HG02840 (cell line): ENCODE measurements around the gene URGCP.

Experiments
- ATAC-seq: cut with Tn5 transposase; IDR thresholded peaks from one replicate; pipeline ENCODE4 v1.9.1; 2021; ENCODE audit warnings: mild to moderate bottlenecking, moderate library complexity, moderate number of reproducible peaks; ENCODE audit not compliant: unreplicated experiment, low FRiP score

The URGCP gene

GRCh38 chr7:43906331-43907010 is at the start of gene URGCP:
URGCP (minus strand) TSS chr7:43906596; CDS start chr7:43906575, 21 bp downstream.
- ATAC-seq = peak; percentile 65

GRCh38 chr7:43956027-43956426 is 49.6 kb upstream of the URGCP start:
- no peak for ATAC-seq

- no peak for ATAC-seq
These were observed 48.3 kb upstream of the URGCP start for GRCh38 chr7:43954524-43955228.

DNA sequence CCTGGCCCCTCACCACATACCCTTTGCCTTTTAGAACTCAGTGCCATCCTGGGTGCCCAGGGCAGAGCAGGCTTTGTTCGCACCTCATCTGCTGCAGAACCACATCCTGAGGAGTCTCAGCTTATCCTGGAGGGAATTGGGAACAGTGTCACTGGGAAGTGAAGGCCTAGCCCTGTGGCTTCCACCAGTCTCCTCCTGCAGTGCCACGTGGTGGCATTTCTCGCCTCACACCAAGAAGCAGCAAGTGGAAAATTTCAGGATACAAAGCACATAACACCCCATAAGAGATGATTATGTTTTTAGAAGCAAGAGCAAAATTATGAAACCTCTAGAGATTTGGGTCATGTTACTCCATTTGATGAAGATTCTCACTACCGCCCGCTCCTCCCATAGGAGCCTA is 46.7 kb upstream of the URGCP start:
- ATAC-seq = no peak

GRCh38 chr7:43952028-43952427 is 45.6 kb upstream of the URGCP start:
- ATAC-seq = no peak

GRCh38 chr7:43944286-43944685 is 37.9 kb upstream of the URGCP start:
- ATAC-seq = no peak

- ATAC-seq = no peak
These were observed 37.2 kb upstream of the URGCP start for GRCh38 chr7:43943417-43944187.

GRCh38 chr7:43942997-43943396 is 36.6 kb upstream of the URGCP start:
- no peak for ATAC-seq

GRCh38 chr7:43942250-43942649 is 35.9 kb upstream of the URGCP start:
- no peak for ATAC-seq

DNA sequence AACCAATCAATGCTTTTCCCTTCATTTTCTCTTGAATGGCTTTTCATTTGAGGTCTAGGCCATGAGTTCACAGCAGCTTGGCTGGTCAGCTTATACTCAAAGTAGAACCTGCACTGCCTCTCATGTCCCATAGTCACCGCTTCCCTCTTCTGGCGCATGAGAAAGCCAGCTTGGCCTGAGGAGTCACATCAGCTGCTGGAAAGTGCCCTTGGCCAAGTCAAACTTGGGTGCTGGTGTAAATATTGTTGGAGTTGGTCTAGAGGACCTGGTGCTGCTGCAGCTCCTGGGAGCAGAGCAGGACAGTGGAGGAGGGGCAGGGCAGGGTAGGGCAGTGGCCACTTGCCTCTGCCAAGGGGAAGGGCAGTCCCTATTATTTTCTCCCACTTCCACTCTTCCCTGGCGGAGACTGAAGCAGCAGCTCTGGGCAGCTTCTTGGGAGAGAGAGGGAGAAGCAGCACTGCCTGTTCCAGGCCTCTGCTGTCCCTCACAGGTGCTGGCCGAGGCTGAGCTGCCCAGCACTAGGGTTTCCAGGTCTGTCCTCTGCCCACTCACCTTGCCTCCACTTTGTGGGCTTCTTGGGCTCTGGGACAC is 32.6 kb upstream of the URGCP start:
- no peak for ATAC-seq

- ATAC-seq = no peak
These were observed 31.0 kb upstream of the URGCP start for GRCh38 chr7:43937444-43937843.

DNA sequence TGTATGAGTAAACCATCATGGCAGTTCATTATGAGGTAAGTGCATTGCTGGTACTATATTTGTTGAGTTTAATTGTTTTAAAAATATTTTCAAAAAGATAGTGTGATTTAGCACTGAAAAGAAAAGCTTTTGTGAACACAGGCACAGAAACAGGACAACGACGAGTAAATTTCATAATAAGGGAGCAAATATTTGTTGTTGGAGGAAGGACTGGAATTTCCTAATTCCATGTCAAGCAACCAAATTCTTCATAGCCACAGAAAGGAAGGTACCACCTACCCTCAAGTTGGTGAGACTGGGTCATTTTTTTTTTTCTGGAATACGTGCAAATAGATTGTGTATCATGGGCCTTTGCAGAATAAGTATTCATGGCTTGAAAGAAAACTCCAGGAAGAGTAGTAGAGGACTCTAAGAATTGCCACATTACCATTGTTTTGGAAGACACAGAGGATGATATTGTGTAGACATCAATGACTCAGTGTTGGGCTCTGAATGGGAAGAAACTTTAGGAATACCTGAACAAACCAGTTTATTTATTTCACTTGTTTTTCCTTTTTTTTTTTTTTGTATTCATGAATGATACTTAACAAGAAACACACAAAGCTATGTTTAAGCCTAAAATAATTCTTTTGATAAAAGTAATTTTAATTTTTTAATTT is 27.6 kb upstream of the URGCP start:
- ATAC-seq = no peak

DNA sequence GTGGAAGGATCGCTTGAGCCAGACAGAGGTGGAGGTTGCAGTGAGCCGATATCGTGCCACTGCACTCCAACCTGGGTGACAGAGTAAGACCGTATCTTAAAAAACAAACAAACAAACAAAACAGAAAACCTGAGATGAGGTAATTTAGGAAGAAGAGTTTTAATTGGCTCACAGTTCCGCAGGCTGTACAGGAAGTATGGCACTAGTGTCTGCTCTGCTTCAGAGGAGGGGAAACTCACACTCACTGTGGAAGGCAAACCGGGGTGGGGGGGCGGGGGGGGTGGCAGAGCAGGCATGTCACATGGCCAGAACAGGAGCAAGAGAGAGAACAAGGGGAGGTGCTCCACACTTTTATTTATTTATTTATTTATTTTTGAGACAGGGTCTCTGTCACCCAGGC is 24.9 kb upstream of the URGCP start:
- ATAC-seq = no peak

GRCh38 chr7:43929529-43930457 is 23.4 kb upstream of the URGCP start:
- no peak for ATAC-seq

- no peak for ATAC-seq
These were observed 21.4 kb upstream of the URGCP start for GRCh38 chr7:43927810-43928209.

- no peak for ATAC-seq
These were observed 20.4 kb upstream of the URGCP start for GRCh38 chr7:43926798-43927123.

- ATAC-seq = peak; percentile 91
These were observed 19.8 kb upstream of the URGCP start, which contains the start of gene UBE2D4 for GRCh38 chr7:43925984-43926797. UBE2D4 (plus strand) TSS chr7:43926436; CDS start chr7:43926533, 97 bp downstream.

- no peak for ATAC-seq
These were observed 16.3 kb upstream of the URGCP start for GRCh38 chr7:43922726-43923125.

GRCh38 chr7:43921423-43921822 is 15.0 kb upstream of the URGCP start:
- no peak for ATAC-seq
